Stimulated activated CD8-positive, alpha-beta memory T cell treated with anti-CD3 and anti-CD28 coated beads, Interleukin-4, amount 100 ng/mL, for 4 hours (primary cell): ENCODE measurements around the gene CDKN1A.
"Not testable (repeated sequence)": the region's sequence is repeated elsewhere in the genome, so short reads cannot be mapped to it uniquely, and the experiment has no call there.

Experiments
- DNase-seq, 2 donors: peaks; one replicate each; pipeline ENCODE4 v3.0.0-alpha.2; 2020; ENCODE audit warnings: low read depth in 2 of 2, low spot score in 1 of 2

Gene CDKN1A

GRCh38 chr6:36719126-36719525 is 40.6 kb downstream of the CDKN1A start:
- no peak for DNase-seq

GRCh38 chr6:36720251-36721141 is 42.0 kb downstream of the CDKN1A start:
- DNase-seq = no peak

- no peak for DNase-seq
Observed at GRCh38 chr6:36721369-36722140, 43.0 kb downstream of the CDKN1A start.

GRCh38 chr6:36722365-36722764 is 43.9 kb downstream of the CDKN1A start:
- no peak for DNase-seq

- no peak for DNase-seq
Observed at GRCh38 chr6:36722879-36723278, 44.4 kb downstream of the CDKN1A start.

- DNase-seq = not testable (repeated sequence)
Observed at GRCh38 chr6:36723992-36724391, 45.5 kb downstream of the CDKN1A start.

- peak in 1 of 2 donors; percentile 8 for DNase-seq
Observed at GRCh38 chr6:36724514-36725390, 46.2 kb downstream of the CDKN1A start.

- DNase-seq = no peak
Observed at GRCh38 chr6:36725581-36725980, 47.1 kb downstream of the CDKN1A start.

- no peak for DNase-seq
Observed at GRCh38 chr6:36727505-36728021, 49.0 kb downstream of the CDKN1A start.

GRCh38 chr6:36728289-36729160 is 50.0 kb downstream of the CDKN1A start:
- DNase-seq = no peak

- no peak for DNase-seq
Observed at GRCh38 chr6:36729161-36729524, 50.6 kb downstream of the CDKN1A start.

- DNase-seq = no peak
Observed at GRCh38 chr6:36730424-36731380, 52.2 kb downstream of the CDKN1A start.

- DNase-seq = no peak
Observed at GRCh38 chr6:36731622-36732310, 53.3 kb downstream of the CDKN1A start.

- no peak for DNase-seq
Observed at GRCh38 chr6:36733300-36733699, 54.8 kb downstream of the CDKN1A start.

GRCh38 chr6:36734486-36735060 is 56.1 kb downstream of the CDKN1A start:
- DNase-seq = no peak

GRCh38 chr6:36735110-36736071 is 56.9 kb downstream of the CDKN1A start:
- no peak for DNase-seq
